Activated CD4-positive, alpha-beta T cell treated with anti-CD3 and anti-CD28 coated beads for 1 hour (primary cell): ENCODE data around the gene DIAPH1.

Experiments
- DNase-seq: peaks from one replicate; pipeline ENCODE4 v3.0.0-alpha.2; 2020

The DIAPH1 gene

GRCh38 chr5:141496038-141496437 lies 122.8 kb downstream of the DIAPH1 start:
- no peak for DNase-seq

GRCh38 chr5:141495453-141495811 lies 123.4 kb downstream of the DIAPH1 start:
- DNase-seq = no peak

- DNase-seq = no peak
These were observed 123.9 kb downstream of the DIAPH1 start for GRCh38 chr5:141494761-141495452.

GRCh38 chr5:141493500-141494422 lies 125.0 kb downstream of the DIAPH1 start:
- DNase-seq = no peak

GRCh38 chr5:141492168-141492885 lies 126.5 kb downstream of the DIAPH1 start:
- DNase-seq = no peak

- no peak for DNase-seq
These were observed 127.3 kb downstream of the DIAPH1 start for GRCh38 chr5:141491323-141492167.

- no peak for DNase-seq
These were observed 128.0 kb downstream of the DIAPH1 start for GRCh38 chr5:141490771-141491170.

GRCh38 chr5:141490271-141490670 lies 128.5 kb downstream of the DIAPH1 start:
- no peak for DNase-seq

GRCh38 chr5:141489841-141490240 lies 129.0 kb downstream of the DIAPH1 start:
- DNase-seq = no peak

GRCh38 chr5:141488591-141489561 lies 129.9 kb downstream of the DIAPH1 start, which contains the start of gene PCDHGC5:
Gene PCDHGC5 (plus strand): TSS chr5:141489081. CDS start chr5:141489241, 160 bp downstream.
- no peak for DNase-seq

GRCh38 chr5:141487131-141487530 lies 131.7 kb downstream of the DIAPH1 start:
- DNase-seq = no peak

- no peak for DNase-seq
These were observed 132.7 kb downstream of the DIAPH1 start for GRCh38 chr5:141486091-141486490.

- DNase-seq = no peak
These were observed 133.3 kb downstream of the DIAPH1 start for GRCh38 chr5:141485321-141486055.

GRCh38 chr5:141484641-141485311 lies 134.0 kb downstream of the DIAPH1 start, which contains the start of gene PCDHGC4:
Gene PCDHGC4 (plus strand): TSS chr5:141485030. CDS start chr5:141485174, 144 bp downstream.
- no peak for DNase-seq

- DNase-seq = no peak
These were observed 134.5 kb downstream of the DIAPH1 start for GRCh38 chr5:141484310-141484640.

- DNase-seq = no peak
These were observed 134.9 kb downstream of the DIAPH1 start for GRCh38 chr5:141483902-141484301.

- DNase-seq = no peak
These were observed 139.0 kb downstream of the DIAPH1 start for GRCh38 chr5:141479776-141480175.

- DNase-seq = no peak
These were observed 140.4 kb downstream of the DIAPH1 start for GRCh38 chr5:141478321-141478945.

- no peak for DNase-seq
These were observed 141.0 kb downstream of the DIAPH1 start for GRCh38 chr5:141477815-141478214.
